Gastrocnemius medialis (tissue), 4 donors: ENCODE results near the gene RIMBP2. TPM values are rescaled to one million over a fixed set of nuclear protein-coding genes. Genes with fewer than 3 reads are reported as not detected.

Experiments used
- ATAC-seq, 2 donors: fragments of 150-250 bp; one replicate each; pipeline ENCODE4 v1.9.1; 2016
- DNase-seq, 2 donors: peaks; one replicate each; pipeline ENCODE4 v3.0.0-alpha.2; 2019
- H3K27ac ChIP-seq, 4 donors: fragments of 200-600 bp; sonication (generic); 1 replicate in 1 of 4; 2 replicates in 3 of 4; pipeline ENCODE4 v1.5.1; 2016 to 2018; ENCODE audit warnings: mild to moderate bottlenecking in 2 of 4, moderate library complexity in 1 of 4
- H3K27me3 ChIP-seq, 3 donors: fragments of 200-600 bp; sonication (generic) in 2 of 3; 1 replicate in 1 of 3; 2 replicates in 2 of 3; pipeline versions ENCODE4 v1.5.1 to v1.6.0; 2016 to 2019; ENCODE audit warnings: mild to moderate bottlenecking in 1 of 3, moderate library complexity in 1 of 3
- H3K36me3 ChIP-seq, 2 donors: fragments of 200-600 bp; sonication (generic) in 1 of 2; one replicate each; pipeline ENCODE4 v1.5.1; 2017 to 2018
- H3K4me1 ChIP-seq, 2 donors: fragments of 200-600 bp; sonication (generic) in 1 of 2; one replicate each; pipeline ENCODE4 v1.5.1; 2016 to 2017; ENCODE audit warnings: mild to moderate bottlenecking in 2 of 2
- H3K4me3 ChIP-seq, 4 donors: fragments of 200-600 bp; sonication (generic) in 3 of 4; 1 replicate in 1 of 4; 2 replicates in 3 of 4; pipeline ENCODE4 v1.5.1; 2016 to 2019; ENCODE audit warnings: mild to moderate bottlenecking in 2 of 4
- H3K9me3 ChIP-seq, 3 donors: fragments of 200-600 bp; sonication (generic) in 2 of 3; 1 replicate in 1 of 3; 2 replicates in 2 of 3; pipeline ENCODE4 v1.5.1; 2016 to 2019
- POLR2A ChIP-seq, 2 donors: fragments of 450-650 bp; IDR thresholded peaks; one replicate each; pipeline ENCODE4 v1.6.1; 2017; ENCODE audit warnings: antibody characterized with exemption in 2 of 2, mild to moderate bottlenecking in 2 of 2, moderate library complexity in 2 of 2
- in situ Hi-C, 4 donors: fragments of 200-750 bp; cut with MboI; loops; one replicate each; pipeline versions ENCODE4 v1.15.0 to v1.8.0; 2017; ENCODE audit warnings: low sequenced_read_pairs in 4 of 4
- intact Hi-C: fragments of 100-400 bp; cut with DNase I; formaldehyde crosslinking; loops from one replicate; pipeline ENCODE4 v1.15.1; 2023; ENCODE audit warnings: low total_unique reads
- total RNA-seq, 4 donors: library from RNA; depleted of rRNA; stranded (reverse); fragments of >200 nt; gene quantifications; one replicate each; pipeline versions ENCODE4 v1.1.0 to v1.2.3, GENCODE V29; 2016
- TF ChIP-seq, protein P1 (sequence below), 5 experiments: fragments of 450-650 bp in 3 of 5; fragments of 200-600 bp in 2 of 5; sonication (generic) in 2 of 5; IDR thresholded peaks in 4 of 5; conservative IDR thresholded peaks in 1 of 5; 1 replicate in 4 of 5; 2 replicates in 1 of 5; pipeline ENCODE4 v1.5.1; 2016 to 2019; ENCODE audit warnings: antibody characterized with exemption in 5 of 5, mild to moderate bottlenecking in 3 of 5, moderate library complexity in 3 of 5

The RIMBP2 gene
- total RNA-seq, 4 donors from 2014 or later: 0.76 to 2.2 (median 1.2) TPM; not detected in 1

DNA sequence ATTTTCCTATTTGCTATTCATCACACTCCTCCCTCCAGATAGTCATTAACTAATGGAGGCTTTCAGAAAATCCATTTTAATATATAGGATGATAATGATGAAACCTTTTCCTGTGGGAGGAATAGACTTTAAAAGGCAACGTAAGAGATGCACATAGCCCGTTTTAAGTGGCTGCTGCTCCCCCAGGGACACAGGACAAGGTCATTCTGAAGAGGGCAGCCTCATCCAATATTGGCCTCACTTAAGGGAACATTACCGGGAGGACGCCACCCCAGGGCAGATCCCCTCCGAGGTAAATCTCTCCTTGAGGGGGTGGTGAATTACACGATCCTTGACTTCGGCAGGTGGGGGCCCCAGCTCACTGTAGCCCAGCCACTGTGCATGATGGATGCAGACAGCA, 246.5 kb downstream of the RIMBP2 start:
- TF ChIP-seq, protein P1, sequence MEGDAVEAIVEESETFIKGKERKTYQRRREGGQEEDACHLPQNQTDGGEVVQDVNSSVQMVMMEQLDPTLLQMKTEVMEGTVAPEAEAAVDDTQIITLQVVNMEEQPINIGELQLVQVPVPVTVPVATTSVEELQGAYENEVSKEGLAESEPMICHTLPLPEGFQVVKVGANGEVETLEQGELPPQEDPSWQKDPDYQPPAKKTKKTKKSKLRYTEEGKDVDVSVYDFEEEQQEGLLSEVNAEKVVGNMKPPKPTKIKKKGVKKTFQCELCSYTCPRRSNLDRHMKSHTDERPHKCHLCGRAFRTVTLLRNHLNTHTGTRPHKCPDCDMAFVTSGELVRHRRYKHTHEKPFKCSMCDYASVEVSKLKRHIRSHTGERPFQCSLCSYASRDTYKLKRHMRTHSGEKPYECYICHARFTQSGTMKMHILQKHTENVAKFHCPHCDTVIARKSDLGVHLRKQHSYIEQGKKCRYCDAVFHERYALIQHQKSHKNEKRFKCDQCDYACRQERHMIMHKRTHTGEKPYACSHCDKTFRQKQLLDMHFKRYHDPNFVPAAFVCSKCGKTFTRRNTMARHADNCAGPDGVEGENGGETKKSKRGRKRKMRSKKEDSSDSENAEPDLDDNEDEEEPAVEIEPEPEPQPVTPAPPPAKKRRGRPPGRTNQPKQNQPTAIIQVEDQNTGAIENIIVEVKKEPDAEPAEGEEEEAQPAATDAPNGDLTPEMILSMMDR (IDR thresholded peaks at IDR 0.05 in 4 of 5, conservative IDR thresholded peaks at IDR 0.05 in 1 of 5): no peak
- Histone ChIP-seq H3K9me3 (no peaks in the 10 kb centered on the region), H3K4me3 (no peak overlapping the region), H3K4me1 (no peaks in the 10 kb centered on the region), H3K27me3 (peaks cover 0 to 2% (median 0%) of the 10 kb centered on the region in 3 donors), H3K36me3 (no peaks in the 10 kb centered on the region), H3K27ac (no peak overlapping the region)
- ATAC-seq: no peak
- in situ Hi-C loops: no loop called here
- DNase-seq: no peak
- intact Hi-C loops: no loop called here

GRCh38 chr12:130468700-130469245, 247.3 kb downstream of the RIMBP2 start:
- no peak for ATAC-seq
- in situ Hi-C loops (no loop called here), intact Hi-C loops (no loop called here)

GRCh38 chr12:130468186-130468585, 247.9 kb downstream of the RIMBP2 start:
- no peak for ATAC-seq
- H3K27me3 ChIP-seq: peaks cover 0 to 2% (median 0%) of the 10 kb centered on the region in 3 donors
- no peak overlapping the region for H3K27ac ChIP-seq
- H3K36me3 ChIP-seq: no peaks in the 10 kb centered on the region
- in situ Hi-C loops: no loop called here
- DNase-seq: no peak
- no peaks in the 10 kb centered on the region for H3K4me1 ChIP-seq
- no peak overlapping the region for H3K4me3 ChIP-seq
- no peak for TF ChIP-seq POLR2A (IDR thresholded peaks at IDR 0.05)
- TF ChIP-seq, protein P1 (IDR thresholded peaks at IDR 0.05 in 4 of 5, conservative IDR thresholded peaks at IDR 0.05 in 1 of 5): no peak
- intact Hi-C loops: no loop called here
- H3K9me3 ChIP-seq: no peaks in the 10 kb centered on the region

More at GRCh38 chr12:130468700-130469245, 247.3 kb downstream of the RIMBP2 start:
- Histone ChIP-seq H3K4me3 (no peak overlapping the region), H3K36me3 (no peaks in the 10 kb centered on the region), H3K9me3 (no peaks in the 10 kb centered on the region), H3K4me1 (no peaks in the 10 kb centered on the region), H3K27ac (no peak overlapping the region), H3K27me3 (peaks cover 0 to 2% (median 0%) of the 10 kb centered on the region in 3 donors)
- DNase-seq: no peak
- no peak for TF ChIP-seq POLR2A (IDR thresholded peaks at IDR 0.05)
- TF ChIP-seq, protein P1 (IDR thresholded peaks at IDR 0.05 in 4 of 5, conservative IDR thresholded peaks at IDR 0.05 in 1 of 5): no peak

- DNase-seq: no peak
- in situ Hi-C loops: no loop called here
- no peak for ATAC-seq
- Histone ChIP-seq H3K27me3 (no peaks in the 10 kb centered on the region), H3K36me3 (no peaks in the 10 kb centered on the region), H3K4me1 (no peaks in the 10 kb centered on the region), H3K27ac (no peak overlapping the region), H3K4me3 (no peak overlapping the region), H3K9me3 (no peaks in the 10 kb centered on the region)
- intact Hi-C loops: no loop called here
- no peak for TF ChIP-seq POLR2A (IDR thresholded peaks at IDR 0.05)
- TF ChIP-seq, protein P1 (IDR thresholded peaks at IDR 0.05 in 4 of 5, conservative IDR thresholded peaks at IDR 0.05 in 1 of 5): no peak
These were observed 250.5 kb downstream of the RIMBP2 start for GRCh38 chr12:130465626-130466025.

GRCh38 chr12:130465046-130465445, 251.1 kb downstream of the RIMBP2 start:
- in situ Hi-C loops: no loop called here
- no peaks in the 10 kb centered on the region for H3K4me1 ChIP-seq
- DNase-seq (no peak), ATAC-seq (no peak)
- H3K4me3 ChIP-seq: no peak overlapping the region
- TF ChIP-seq, protein P1 (IDR thresholded peaks at IDR 0.05 in 4 of 5, conservative IDR thresholded peaks at IDR 0.05 in 1 of 5): no peak
- TF ChIP-seq POLR2A (IDR thresholded peaks at IDR 0.05): no peak
- H3K36me3 ChIP-seq: no peaks in the 10 kb centered on the region
- H3K27me3 ChIP-seq: no peaks in the 10 kb centered on the region
- intact Hi-C loops: no loop called here
- H3K9me3 ChIP-seq: no peaks in the 10 kb centered on the region
- no peak overlapping the region for H3K27ac ChIP-seq
